Erythroblast (primary cell): Measurements from ENCODE around the gene AP3D1.

ENCODE experiments used
- GATA1 ChIP-seq: IDR thresholded peaks from 2 replicates; pipeline ENCODE4 v1.6.1; 2011; ENCODE audit warnings: low read depth, mild to moderate bottlenecking, control low read depth, low read length, moderate library complexity
- POLR2A ChIP-seq: IDR thresholded peaks from 2 replicates; pipeline ENCODE4 v1.6.1; 2011; ENCODE audit warnings: mild to moderate bottlenecking, low read length

DNA sequence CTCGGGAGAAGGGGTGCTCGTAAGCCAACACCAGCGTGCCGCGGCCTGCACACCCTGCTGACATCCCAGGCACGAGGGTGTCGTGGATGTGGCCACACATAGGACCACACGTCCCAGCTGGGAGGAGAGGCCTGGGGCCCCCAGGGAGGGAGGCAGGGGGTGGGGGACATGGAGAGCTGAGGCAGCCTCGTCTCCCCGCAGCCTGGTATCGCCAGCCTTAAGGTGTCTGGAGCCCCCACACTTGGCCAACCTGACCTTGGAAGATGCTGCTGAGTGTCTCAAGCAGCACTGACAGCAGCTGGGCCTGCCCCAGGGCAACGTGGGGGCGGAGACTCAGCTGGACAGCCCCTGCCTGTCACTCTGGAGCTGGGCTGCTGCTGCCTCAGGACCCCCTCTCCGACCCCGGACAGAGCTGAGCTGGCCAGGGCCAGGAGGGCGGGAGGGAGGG lies 52.3 kb downstream of the AP3D1 start:
- TF ChIP-seq POLR2A (no peak), GATA1 (no peak)
